ENCODE measurements around the gene RHCE. TPM values are rescaled to one million over a fixed set of nuclear protein-coding genes. Genes with fewer than 3 reads are reported as not detected.
"Not testable (repeated sequence)": the region's sequence is repeated elsewhere in the genome, so short reads cannot be mapped to it uniquely, and the experiment has no call there.

The RHCE gene
- polyA plus RNA-seq, 1 donor: 0.60 TPM

DNA sequence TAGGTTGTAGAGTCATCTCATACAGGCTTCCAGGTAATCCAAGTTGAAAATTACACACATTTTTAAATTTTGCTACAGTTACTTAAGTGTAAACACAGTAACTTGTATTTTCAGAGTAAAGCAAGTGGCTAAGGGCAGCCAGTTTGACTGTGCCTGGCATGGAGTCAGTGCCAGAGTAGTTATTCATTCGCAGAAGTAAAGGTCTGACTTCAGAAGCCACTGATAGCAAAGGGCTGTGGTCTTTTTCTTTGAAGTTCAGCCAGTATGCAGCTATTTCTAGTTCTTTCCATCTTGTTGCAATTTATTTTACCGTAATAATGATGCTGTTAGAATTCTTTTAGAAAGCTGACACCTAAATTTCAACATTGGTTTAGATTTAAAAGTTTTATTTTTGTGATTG, 73.1 kb downstream of the RHCE start:
- Histone ChIP-seq H3K27ac (ENCODE audit: low read length) (no peak overlapping the region), H3K9me3 (ENCODE audit: control insufficient read depth, low read depth, low read length) (no peaks in the 10 kb centered on the region), H3K36me3 (ENCODE audit: control insufficient read depth, insufficient read depth, low read length) (peaks cover 40% of the 10 kb centered on the region), H3K4me1 (ENCODE audit: control insufficient read depth, insufficient read depth, low read length) (no peaks in the 10 kb centered on the region), H3K4me3 (ENCODE audit: low read length) (no peak overlapping the region), H3K27me3 (ENCODE audit: control insufficient read depth, insufficient read depth, low read length) (no peaks in the 10 kb centered on the region)
- DNase-seq: no peak
- no CpG with 5 or more reads among the region's 2 CpGs for WGBS (ENCODE audit: insufficient coverage, low lambda C conversion rate)

- no CpG with 5 or more reads among the region's 4 CpGs for WGBS (ENCODE audit: insufficient coverage, low lambda C conversion rate)
- H3K36me3 ChIP-seq (ENCODE audit: control insufficient read depth, insufficient read depth, low read length): peaks cover 28% of the 10 kb centered on the region
Observed at GRCh38 chr1:25343872-25344271, 76.8 kb downstream of the RHCE start.

DNA sequence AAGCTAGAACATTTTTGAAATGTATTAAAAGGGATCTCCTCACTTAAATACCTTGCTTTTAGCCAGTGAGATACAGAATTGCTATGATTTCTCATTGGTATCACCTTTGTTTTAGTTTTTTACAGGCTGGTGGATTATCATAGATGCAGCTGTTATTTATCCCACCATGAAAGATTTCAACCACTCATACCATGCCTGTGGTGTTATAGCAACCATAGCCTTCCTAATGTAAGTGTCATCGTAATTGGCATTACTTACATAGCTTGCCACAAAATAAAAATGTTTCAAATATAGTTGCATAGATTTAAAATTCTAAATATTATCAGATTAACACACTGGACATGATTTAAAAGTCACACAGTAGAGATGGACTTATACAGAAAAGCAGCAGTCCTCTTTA, 77.8 kb downstream of the RHCE start:
- no CpG with 5 or more reads among the region's 1 CpG for WGBS (ENCODE audit: insufficient coverage, low lambda C conversion rate)
- H3K9me3 ChIP-seq (ENCODE audit: control insufficient read depth, low read depth, low read length): no peaks in the 10 kb centered on the region

More at GRCh38 chr1:25343872-25344271, 76.8 kb downstream of the RHCE start:
- no peak overlapping the region for H3K27ac ChIP-seq (ENCODE audit: low read length)
- H3K4me3 ChIP-seq (ENCODE audit: low read length): no peak overlapping the region
- no peaks in the 10 kb centered on the region for H3K4me1 ChIP-seq (ENCODE audit: control insufficient read depth, insufficient read depth, low read length)
- no peaks in the 10 kb centered on the region for H3K9me3 ChIP-seq (ENCODE audit: control insufficient read depth, low read depth, low read length)
- no peaks in the 10 kb centered on the region for H3K27me3 ChIP-seq (ENCODE audit: control insufficient read depth, insufficient read depth, low read length)
- no peak for DNase-seq

DNA sequence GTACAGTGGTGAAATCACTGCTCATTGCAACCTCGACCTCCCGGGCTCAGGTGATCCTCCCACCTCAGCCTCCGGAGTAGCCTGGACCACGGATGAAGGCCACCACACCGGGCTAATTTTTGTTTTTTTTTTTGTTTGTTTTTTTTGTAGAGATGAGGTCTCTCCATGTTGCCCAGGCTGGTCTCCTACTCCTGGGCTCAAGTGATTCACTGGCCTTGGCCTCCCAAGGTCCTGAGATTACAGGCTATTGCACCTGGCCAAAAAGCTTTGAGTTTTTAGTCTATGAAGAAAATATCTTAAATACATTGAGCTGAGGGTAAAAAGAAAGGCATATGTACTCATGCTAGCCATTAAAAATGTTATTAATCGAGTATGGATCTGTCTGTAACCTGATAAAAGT, 78.9 kb downstream of the RHCE start:
- WGBS (ENCODE audit: insufficient coverage, low lambda C conversion rate): 100% methylated on average over 1 of the region's 6 CpGs
- DNase-seq: no peak
- H3K9me3 ChIP-seq (ENCODE audit: control insufficient read depth, low read depth, low read length): no peaks in the 10 kb centered on the region

More for the DNA sequence above, 77.8 kb downstream of the RHCE start:
- Histone ChIP-seq H3K4me3 (ENCODE audit: low read length) (no peak overlapping the region), H3K27me3 (ENCODE audit: control insufficient read depth, insufficient read depth, low read length) (no peaks in the 10 kb centered on the region), H3K27ac (ENCODE audit: low read length) (no peak overlapping the region), H3K36me3 (ENCODE audit: control insufficient read depth, insufficient read depth, low read length) (peaks cover 26% of the 10 kb centered on the region), H3K4me1 (ENCODE audit: control insufficient read depth, insufficient read depth, low read length) (no peaks in the 10 kb centered on the region)
- DNase-seq: no peak

GRCh38 chr1:25338986-25339385, 81.6 kb downstream of the RHCE start:
- Histone ChIP-seq H3K4me1 (ENCODE audit: control insufficient read depth, insufficient read depth, low read length) (no peaks in the 10 kb centered on the region), H3K36me3 (ENCODE audit: control insufficient read depth, insufficient read depth, low read length) (peaks cover 6% of the 10 kb centered on the region), H3K9me3 (ENCODE audit: control insufficient read depth, low read depth, low read length) (no peaks in the 10 kb centered on the region), H3K4me3 (ENCODE audit: low read length) (peak overlapping the region; percentile 87), H3K27me3 (ENCODE audit: control insufficient read depth, insufficient read depth, low read length) (no peaks in the 10 kb centered on the region), H3K27ac (ENCODE audit: low read length) (peak overlapping the region; percentile 94)
- DNase-seq: peak in 1 of 2 donors; percentile 14
- WGBS (ENCODE audit: insufficient coverage, low lambda C conversion rate): 0% methylated on average over 1 of the region's 6 CpGs

More for the DNA sequence above, 78.9 kb downstream of the RHCE start:
- Histone ChIP-seq H3K4me3 (ENCODE audit: low read length) (no peak overlapping the region), H3K27ac (ENCODE audit: low read length) (no peak overlapping the region), H3K36me3 (ENCODE audit: control insufficient read depth, insufficient read depth, low read length) (peaks cover 19% of the 10 kb centered on the region), H3K27me3 (ENCODE audit: control insufficient read depth, insufficient read depth, low read length) (no peaks in the 10 kb centered on the region), H3K4me1 (ENCODE audit: control insufficient read depth, insufficient read depth, low read length) (no peaks in the 10 kb centered on the region)

- WGBS (ENCODE audit: insufficient coverage, low lambda C conversion rate): no CpG with 5 or more reads among the region's 75 CpGs
- Histone ChIP-seq H3K9me3 (ENCODE audit: control insufficient read depth, low read depth, low read length) (no peaks in the 10 kb centered on the region), H3K4me1 (ENCODE audit: control insufficient read depth, insufficient read depth, low read length) (no peaks in the 10 kb centered on the region), H3K36me3 (ENCODE audit: control insufficient read depth, insufficient read depth, low read length) (peaks cover under 1% of the 10 kb centered on the region), H3K27me3 (ENCODE audit: control insufficient read depth, insufficient read depth, low read length) (no peaks in the 10 kb centered on the region), H3K27ac (ENCODE audit: low read length) (peak within 1 kb of the TSS; percentile 94), H3K4me3 (ENCODE audit: low read length) (peak within 1 kb of the TSS; percentile 87)
- DNase-seq: peak; percentile 83 to 92
Observed at GRCh38 chr1:25338188-25338981, 82.2 kb downstream of the RHCE start, which contains the start of gene TMEM50A. Gene TMEM50A (plus strand): TSS chr1:25338334. CDS start chr1:25340487, 2,153 bp downstream.

DNA sequence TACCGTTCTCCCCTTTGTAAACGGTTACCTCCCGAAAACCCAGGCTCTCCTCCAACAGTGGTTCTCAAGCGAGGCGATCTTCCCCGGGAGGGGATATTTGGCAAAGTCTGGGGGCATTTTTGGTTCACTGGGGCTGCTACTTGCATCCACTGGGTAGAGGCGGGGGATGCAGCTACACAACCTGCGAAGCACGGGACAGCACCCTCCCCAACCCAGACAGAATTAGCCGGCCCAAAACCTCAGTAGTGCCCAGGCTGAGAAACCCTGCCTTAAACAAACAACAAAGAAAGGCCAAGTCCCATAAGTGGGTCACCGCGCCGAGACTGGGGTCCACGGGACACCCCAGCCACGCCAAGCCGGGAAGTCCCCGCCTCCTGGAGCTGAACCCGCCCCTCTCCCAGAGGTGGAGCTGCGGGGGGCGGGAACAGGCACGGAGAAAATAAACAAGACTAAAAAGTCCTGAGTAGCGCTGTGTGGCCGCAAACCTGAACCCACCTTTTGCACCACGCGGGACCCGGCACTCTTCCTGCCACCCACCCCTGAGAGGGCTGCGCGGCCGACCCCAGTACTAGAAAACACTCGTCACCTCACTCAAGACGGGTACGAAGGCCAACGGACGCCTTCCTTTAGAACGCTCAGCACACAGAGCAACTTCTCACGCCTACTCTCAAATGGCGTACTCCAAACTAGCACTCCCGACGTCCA, 83.0 kb downstream of the RHCE start:
- not testable (repeated sequence) for H3K27me3 ChIP-seq (ENCODE audit: control insufficient read depth, insufficient read depth, low read length); H3K9me3 ChIP-seq (ENCODE audit: control insufficient read depth, low read depth, low read length); H3K36me3 ChIP-seq (ENCODE audit: control insufficient read depth, insufficient read depth, low read length); H3K4me1 ChIP-seq (ENCODE audit: control insufficient read depth, insufficient read depth, low read length)
- peak in 1 of 2 donors; percentile 25 for DNase-seq
- Histone ChIP-seq H3K27ac (ENCODE audit: low read length) (peak overlapping the region; percentile 94), H3K4me3 (ENCODE audit: low read length) (peak overlapping the region; percentile 87)
- no CpG with 5 or more reads among the region's 39 CpGs for WGBS (ENCODE audit: insufficient coverage, low lambda C conversion rate)

GRCh38 chr1:25336922-25337354, 83.7 kb downstream of the RHCE start:
- H3K4me3 ChIP-seq (ENCODE audit: low read length): peak overlapping the region; percentile 61
- not testable (repeated sequence) for H3K27me3 ChIP-seq (ENCODE audit: control insufficient read depth, insufficient read depth, low read length); H3K27ac ChIP-seq (ENCODE audit: low read length); H3K36me3 ChIP-seq (ENCODE audit: control insufficient read depth, insufficient read depth, low read length); H3K4me1 ChIP-seq (ENCODE audit: control insufficient read depth, insufficient read depth, low read length); H3K9me3 ChIP-seq (ENCODE audit: control insufficient read depth, low read depth, low read length)
- peak in 1 of 2 donors; percentile 41 for DNase-seq
- WGBS (ENCODE audit: insufficient coverage, low lambda C conversion rate): no CpG with 5 or more reads among the region's 29 CpGs

- H3K36me3 ChIP-seq (ENCODE audit: control insufficient read depth, insufficient read depth, low read length); DNase-seq; H3K27me3 ChIP-seq (ENCODE audit: control insufficient read depth, insufficient read depth, low read length); H3K4me3 ChIP-seq (ENCODE audit: low read length); H3K27ac ChIP-seq (ENCODE audit: low read length); H3K4me1 ChIP-seq (ENCODE audit: control insufficient read depth, insufficient read depth, low read length); H3K9me3 ChIP-seq (ENCODE audit: control insufficient read depth, low read depth, low read length): not testable (repeated sequence)
- no CpG with 5 or more reads among the region's 5 CpGs for WGBS (ENCODE audit: insufficient coverage, low lambda C conversion rate)
Observed at GRCh38 chr1:25329950-25330349, 90.7 kb downstream of the RHCE start.

- H3K9me3 ChIP-seq (ENCODE audit: control insufficient read depth, low read depth, low read length); H3K27me3 ChIP-seq (ENCODE audit: control insufficient read depth, insufficient read depth, low read length); H3K27ac ChIP-seq (ENCODE audit: low read length); H3K4me1 ChIP-seq (ENCODE audit: control insufficient read depth, insufficient read depth, low read length); DNase-seq; H3K4me3 ChIP-seq (ENCODE audit: low read length); H3K36me3 ChIP-seq (ENCODE audit: control insufficient read depth, insufficient read depth, low read length): not testable (repeated sequence)
- WGBS (ENCODE audit: insufficient coverage, low lambda C conversion rate): no CpG with 5 or more reads among the region's 5 CpGs
Observed at GRCh38 chr1:25329336-25329735, 91.3 kb downstream of the RHCE start.

All from large intestine (tissue), 3 donors.